IPS DF 4.7 (cell line): ENCODE data around the gene CHN1.

Source experiments
- DNase-seq: peaks from one replicate; pipeline ENCODE4 v3.0.0-alpha.2; 2013; ENCODE audit warnings: low spot score; ENCODE audit errors: extremely low read depth

CHN1 gene

DNA sequence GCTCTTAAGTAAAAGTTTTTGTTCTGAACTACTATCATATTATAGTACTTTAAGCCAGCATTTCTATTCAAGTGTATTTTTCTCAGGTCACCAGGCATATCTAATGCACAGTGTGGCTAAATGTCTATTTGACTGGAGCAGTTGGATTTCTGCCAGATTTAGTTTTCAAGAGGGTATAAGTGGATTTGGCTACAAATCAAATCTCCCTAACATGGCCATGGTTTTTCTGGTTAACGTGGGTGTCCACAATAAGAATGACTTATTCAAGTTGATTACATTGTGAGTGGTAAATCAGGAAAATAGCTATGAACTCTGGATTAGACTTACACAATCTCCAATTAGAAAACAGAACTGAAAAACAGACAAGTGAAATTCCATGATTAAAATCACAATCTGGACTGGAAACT is 5.7 kb upstream of the CHN1 start:
- no peak for DNase-seq

DNA sequence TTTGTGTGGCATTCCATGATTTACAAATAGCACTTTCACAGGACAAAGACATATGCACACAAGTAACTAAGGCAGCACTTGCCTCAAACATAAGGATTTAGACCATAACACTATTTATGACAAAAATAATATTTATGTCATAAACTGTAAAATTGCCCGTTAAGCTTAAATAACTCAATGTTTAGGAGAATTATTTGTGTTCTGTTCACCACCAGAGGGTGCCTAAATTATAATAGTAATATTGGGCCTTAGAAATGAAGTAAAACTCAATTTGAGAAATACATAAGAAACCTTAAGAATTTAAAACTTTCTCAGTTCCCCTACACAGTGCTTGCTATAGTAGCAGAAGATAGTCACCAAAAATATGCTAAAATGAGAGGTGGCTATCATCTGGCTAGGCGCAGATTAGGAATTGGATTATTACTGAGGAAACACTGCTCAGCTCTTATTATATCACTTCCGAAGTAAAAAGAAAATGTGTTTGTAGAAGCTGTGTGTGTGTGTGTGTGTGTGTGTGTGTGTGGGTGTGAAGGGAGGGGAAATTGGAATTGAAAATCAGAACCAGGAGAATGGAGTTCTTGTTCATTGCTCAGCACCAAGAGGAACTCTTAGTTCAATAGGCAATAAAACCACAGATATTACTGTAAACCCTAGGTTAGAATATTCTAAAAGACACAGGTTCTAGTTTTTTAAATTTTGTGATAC is 4.9 kb upstream of the CHN1 start:
- no peak for DNase-seq

DNA sequence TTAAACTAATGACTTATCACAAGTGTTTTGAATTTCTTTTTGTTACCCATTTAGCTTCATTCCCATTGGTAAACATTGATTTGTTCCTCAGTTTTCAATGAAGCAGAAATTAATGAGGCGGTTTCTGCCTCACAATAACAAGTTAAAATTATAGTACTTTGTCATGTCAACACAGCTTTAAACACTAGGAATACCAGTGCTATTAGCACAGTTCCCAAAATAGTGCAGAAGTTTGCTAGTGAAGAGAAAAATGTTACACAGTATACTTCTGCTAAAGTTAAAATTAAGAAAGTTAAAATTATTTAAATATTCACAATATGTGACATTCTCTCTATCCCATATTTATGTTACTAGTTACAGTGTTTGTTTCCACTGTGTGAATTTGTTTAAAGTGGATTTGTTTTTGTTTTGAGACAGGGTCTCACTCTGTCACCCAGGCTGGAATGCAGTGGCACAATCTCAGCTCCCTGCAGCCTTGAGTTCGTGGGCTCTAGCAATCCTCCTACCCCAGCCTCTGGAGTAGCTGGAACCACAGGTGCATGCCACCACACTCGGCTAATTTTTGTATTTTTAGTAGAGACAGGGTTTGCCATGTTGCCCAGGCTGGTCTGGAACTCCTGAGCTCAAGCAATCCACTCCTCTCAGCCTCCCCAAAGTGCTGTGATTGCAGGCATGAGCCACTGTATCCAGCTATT is 3.8 kb upstream of the CHN1 start:
- DNase-seq = no peak

DNA sequence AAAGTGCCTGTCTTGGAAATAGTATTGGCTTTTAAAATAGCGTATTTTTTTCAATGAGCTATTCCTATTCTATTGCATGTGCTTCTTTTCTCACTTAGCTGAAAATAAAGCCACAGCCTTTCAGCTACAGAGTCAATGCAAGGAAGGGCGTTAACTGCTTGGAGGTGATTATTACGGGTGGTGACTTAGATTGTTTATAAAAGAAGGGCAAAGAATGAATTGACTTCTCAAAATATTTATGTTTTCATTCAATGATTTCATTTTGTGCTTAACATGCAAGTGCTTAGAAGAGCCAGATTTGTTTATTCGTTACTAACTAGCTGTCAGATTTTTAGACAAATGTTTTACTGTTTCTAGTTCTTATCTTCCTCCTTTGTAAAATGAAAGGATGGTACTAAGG is 2.8 kb upstream of the CHN1 start:
- no peak for DNase-seq

DNA sequence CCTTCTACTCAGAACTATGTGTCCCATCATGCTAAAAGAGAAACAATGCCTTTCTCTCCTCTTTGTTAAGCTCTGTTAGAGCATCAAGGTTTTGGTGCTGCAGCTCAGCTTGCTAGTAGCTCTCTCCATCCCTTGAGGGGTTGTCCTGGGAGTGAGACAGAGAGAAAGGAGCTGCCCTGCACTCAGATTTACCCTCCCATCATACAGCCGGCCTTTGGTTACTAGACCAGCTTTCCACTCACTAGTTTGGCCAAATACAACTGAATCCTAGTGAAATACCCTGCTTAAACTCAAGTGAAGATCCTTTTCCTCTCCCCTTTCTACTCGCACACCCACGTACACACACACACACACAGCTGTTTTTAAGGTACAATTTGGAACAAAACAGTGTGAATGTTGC is 2.3 kb upstream of the CHN1 start:
- no peak for DNase-seq

DNA sequence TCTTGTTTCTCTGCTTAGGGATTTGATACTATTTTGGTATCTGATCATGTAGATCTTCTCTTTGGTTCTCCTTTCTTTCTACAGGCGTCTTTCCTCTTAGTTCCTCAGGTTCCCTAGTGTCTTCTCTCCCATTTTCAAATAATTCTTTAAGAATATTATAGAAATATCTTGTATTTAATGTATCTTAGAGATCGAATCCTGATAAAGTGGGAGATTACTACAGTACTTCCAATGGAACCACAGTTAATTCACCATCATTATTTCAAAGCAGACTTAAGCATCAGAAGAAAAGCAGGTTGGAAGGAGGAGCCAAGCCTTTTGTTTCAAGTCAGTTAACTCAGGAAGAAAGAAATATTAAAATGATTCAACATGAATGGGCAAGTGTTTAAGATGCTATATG is 1.1 kb upstream of the CHN1 start:
- no peak for DNase-seq

DNA sequence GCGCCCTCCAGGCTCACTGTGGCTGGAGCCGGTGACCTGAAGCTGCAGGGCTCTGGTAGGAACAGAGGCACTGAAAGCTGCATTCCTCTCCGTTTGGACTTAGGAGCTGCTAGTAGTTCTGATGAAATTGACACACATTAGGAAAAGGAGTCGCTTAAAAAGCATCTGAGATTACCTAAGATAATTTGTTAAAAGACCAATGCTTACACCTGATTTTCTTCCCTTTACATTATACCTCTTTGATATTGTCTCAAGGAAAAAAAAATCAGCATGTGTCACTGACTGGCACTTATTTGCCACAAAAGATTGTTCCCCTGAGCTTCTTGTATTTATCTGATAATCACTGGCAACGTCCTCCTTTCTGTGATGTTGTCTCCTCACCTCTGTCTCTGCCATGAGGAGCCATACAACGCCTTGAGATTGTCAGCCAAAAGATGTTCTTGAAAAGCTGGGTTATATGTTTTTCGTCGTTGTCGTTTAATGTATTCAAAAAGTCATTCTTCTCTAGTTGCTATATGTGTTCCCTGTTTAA is 618 bp upstream of the CHN1 start:
- no peak for DNase-seq

DNA sequence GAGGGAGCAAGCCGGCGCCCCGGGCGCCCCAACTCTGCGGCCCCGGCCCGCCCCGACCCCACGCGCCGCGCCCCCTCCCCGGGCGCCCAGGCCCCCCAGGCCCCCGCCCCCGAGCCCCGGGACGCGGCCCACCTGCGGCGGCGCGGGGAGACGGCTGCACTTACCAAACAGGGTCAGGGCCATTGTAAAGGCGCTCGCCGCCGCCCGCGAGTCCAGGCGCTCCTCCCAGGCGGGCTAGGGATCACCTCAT is 526 bp downstream of the CHN1 start:
- DNase-seq = no peak

DNA sequence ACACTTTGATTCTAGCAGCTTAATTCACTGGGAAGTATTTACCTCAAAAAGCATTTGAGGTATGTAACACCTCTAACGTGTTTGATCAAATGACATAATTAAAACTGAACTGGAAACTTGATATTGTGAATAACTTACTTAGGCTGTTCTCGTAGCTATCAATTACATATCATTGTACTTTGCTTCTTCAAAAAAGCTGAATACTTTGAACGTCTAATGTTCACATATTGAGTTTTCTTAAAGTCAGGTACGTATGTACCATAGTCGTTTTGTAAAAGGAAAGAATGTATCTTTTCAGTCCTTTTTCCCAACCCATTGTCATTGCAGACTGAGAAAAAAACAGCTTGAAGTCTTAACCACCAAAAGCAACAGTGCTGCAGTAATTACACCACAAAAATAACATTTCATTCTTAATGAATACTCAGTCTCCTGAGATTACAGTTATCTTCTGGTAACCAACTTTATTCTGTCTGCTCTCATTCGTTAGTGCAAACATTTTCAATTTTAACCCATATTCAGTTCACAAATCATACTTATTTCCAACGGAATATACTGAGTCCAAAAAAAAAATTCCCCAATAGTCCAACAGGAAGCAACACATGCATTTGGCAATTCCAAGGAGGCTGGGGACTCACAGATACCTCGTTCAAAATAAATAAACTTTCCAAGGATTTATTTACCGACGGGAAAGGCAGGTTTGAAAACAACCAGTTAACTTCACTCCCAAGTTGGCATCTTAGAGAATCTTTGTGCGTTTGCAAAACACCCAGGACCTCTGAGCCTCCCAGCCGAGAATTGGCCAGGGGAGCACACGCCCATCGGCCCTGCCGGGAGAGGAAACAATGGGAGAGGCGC is 1.1 kb downstream of the CHN1 start:
- no peak for DNase-seq

DNA sequence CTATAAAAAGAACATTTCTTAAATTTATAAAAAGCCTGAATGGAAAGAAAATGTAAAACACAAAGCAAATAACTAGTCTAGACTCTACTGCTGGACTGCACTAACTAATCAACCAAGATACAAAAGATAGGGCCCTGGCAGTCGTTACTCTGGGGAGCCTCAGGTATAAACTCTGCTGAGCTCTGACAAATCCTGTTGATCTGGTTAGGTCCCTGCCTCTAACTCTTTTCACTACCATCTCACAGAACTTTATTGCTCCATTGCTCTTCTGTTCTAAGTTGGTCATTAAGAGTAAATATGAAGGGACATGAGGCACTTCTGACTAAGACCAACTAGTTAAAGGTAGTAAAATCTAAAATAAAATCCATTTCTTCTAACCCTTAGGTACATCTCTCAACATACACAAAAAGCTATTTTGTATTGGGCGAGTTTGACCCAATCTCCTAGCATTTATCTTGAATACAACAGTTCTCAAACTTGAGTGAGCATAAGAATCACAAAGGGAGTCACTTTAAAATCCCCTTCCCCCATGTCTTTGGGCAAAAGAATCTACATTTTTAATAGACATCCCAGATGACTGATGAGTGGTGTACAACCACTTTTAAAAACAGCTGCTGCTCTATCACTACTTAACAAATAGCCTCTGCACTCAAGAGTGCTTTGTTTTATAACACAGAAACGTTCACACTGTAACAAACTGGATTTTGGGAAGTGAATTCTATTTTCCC is 2.5 kb downstream of the CHN1 start:
- DNase-seq = no peak

DNA sequence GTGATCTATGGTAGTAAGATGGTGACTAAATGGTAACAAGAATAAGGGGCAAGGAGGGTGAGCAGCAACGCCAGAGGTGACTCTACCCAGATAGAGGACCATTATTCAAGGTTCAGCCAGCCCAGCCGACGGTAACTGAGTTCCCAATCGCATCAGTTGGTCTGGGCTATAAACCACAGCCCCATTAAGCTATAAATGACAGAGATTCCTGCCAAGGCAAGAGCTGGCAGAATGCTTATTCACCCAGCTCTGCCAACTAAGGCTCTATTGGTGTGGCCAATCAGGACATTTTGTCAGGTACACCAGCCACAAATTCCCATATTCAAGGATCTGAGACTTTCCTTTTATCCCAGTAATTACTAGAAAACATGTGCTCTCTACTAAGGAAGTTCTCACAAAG is 3.6 kb downstream of the CHN1 start:
- DNase-seq = no peak

DNA sequence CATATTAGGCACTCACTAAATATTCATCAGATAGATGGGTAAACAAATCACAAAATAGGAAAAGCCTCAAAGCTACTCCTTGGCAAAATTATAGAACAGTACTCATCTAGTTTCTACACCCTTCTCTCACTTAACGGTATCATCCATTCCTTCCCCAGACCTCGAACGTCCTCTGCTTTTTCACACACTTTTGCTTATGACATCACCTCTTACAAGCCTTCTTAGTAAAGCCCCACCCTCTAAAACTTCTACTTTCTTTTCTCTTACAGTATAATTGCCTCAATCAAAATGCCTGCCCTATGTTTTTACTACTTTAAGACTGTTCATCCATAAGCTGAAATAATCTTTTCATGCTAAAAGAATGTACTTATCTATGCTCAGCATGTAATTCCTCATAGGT is 8.1 kb downstream of the CHN1 start:
- no peak for DNase-seq

DNA sequence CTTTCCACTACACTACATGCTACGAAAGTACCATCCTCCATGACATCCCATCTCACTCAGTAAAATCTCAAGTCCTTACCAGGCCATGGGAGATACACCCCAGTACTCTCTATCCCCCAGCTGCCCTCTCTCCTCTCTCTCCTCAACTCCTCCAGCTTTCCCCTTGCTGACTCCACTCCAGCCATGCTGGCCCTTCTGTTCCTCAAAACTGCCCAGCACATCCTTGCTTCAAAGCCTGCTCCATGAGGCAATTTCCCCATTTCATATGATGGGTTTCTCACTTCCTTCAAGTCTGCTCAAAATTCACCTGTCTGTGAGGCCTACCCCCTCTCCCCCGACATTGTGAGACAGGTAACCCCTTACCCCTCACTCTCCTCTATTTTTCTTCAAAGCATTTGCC is 8.6 kb downstream of the CHN1 start:
- DNase-seq = no peak

DNA sequence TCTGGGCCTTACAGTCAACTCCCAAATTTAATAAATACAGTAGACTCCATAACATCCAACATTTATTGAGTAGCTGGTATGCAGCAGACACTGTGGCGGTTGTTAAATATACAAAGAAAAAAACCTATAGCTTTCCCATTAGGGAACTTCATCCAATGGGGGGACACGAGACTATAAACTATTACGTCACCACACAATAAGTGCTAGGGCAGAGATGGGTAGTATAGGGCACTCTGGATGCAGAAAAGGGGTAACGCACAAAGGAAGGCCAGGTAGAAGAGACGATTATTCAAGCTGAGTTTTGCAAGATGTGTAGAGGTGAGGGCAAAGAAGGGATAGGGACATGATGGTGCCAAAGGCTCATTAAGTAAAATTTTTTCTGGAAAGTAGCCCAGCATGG is 10.8 kb downstream of the CHN1 start:
- no peak for DNase-seq

DNA sequence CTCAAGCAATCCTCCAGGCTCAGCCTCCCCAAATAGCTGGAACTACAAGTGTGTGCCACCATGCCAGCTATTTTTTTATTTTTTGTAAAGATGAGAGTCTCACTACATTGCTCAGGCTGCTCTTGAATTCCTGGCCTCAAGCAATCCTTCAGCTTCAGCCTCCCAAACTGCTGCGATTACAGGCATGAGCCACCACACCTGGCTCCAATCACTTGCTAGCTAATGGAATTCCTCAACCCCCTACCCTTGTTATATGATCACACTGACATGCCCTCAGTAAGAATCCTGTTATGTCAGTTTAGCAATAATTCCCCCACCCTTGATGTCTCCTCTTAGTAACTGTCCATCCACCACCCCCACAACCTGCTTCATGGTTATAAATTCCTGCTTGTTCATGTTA is 12.3 kb downstream of the CHN1 start:
- DNase-seq = no peak

DNA sequence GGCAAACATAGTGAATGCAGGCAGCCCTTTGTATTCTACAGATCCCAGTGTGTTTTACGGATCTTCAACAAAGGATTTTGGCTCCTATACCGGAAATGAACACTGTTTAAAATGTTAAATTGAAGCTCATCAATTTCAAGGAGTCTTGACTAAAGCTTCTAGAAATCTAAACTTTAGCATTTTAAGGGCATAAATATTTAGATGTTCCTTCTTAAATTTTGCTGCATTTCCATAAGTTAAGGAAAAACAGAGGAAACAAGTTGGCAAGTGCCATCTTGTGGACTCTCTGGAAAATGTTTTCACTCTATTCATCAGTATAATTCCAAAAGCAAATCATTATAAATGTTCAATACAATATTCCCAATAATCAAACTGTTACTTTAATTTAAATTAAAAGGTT is 19.6 kb downstream of the CHN1 start:
- no peak for DNase-seq

DNA sequence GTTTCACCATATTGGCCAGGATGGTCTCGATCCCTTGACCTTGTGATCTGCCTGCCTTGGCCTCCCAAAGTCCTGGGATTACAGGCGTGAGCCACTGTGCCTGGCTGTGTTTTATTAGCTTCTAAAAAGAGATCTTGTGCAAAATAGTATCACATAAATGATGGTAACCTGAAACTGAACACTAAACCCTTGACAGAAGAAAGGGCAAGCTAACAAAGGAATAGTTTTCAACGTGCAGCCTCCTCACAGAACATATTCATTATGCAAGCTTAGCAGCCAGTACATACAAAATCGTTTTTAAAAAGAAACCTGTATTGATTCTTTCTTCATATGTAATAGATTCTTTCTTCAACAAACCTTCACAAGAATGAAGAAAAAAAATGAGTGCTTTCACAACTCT is 20.6 kb downstream of the CHN1 start:
- no peak for DNase-seq

DNA sequence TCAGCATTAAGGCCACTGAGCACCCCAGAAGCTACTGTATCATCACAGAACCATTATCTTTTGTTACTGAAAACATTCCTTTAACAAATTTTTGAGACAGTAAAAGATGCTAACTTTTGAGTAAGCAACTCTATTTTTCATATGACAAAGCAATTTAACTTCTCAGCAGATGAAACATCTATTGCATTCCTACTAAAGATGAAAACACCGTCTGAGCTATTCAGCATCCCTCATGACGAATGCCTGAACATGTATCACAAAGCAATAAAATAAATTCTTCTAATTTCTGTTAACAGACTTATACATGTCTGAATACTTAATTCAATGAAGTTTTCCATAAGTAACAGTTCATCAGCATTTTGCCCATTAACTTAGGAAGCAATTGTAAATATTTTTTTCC is 23.9 kb downstream of the CHN1 start:
- DNase-seq = no peak

DNA sequence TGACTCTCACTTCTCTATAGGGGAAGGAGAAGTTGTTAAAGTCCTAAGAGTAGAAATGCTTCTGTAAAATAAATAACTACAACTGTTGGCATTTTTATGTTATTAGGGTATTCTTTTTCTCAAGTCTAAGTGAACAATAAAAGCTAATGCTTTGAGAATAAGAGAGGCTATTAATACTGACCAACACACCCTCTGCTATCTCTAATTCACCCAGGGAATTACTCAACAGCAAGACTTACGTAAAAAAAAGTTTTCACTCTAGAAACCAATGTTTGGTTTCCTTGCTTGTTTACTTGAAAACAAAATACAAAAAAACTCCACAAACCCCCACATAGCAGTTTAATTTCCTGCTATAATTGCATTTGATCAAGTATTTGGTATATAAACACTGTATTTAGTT is 25.2 kb downstream of the CHN1 start:
- no peak for DNase-seq

DNA sequence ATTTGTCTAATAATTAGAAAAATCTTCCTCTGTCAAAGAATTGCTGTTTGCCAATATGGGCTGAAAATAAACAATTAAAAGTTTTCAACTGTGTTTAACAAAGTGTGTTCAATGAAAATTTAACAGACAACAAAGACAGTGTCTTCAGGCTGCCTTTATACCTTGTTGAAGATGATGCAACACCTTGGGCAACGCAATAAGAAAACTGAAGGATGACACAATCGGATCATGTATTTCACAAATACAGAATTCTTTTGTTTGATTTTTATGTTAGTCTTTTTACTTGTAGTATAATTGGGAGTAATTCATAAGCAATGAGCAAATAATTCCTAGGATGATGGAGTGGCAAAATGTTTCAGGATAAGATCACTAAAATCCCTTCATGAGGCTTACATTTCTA is 27.8 kb downstream of the CHN1 start:
- no peak for DNase-seq

DNA sequence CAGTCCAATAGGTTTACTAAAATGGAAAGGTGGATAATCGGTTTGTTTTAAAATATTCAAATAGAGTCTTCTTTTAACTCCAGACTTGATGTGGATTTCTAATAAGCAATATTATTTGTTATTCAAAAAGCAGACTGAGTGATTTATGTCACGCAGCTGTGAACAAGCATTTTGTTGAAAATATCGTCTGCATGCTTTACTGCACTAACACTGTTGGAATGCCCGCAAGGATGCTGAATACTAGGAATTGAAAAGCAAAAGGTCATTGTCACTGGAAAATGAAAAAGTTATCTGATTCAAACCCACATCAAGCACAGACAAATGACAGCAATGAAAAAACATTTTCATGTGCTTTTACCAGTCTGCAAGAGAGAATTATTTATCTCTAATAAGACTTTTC is 31.1 kb downstream of the CHN1 start:
- no peak for DNase-seq

DNA sequence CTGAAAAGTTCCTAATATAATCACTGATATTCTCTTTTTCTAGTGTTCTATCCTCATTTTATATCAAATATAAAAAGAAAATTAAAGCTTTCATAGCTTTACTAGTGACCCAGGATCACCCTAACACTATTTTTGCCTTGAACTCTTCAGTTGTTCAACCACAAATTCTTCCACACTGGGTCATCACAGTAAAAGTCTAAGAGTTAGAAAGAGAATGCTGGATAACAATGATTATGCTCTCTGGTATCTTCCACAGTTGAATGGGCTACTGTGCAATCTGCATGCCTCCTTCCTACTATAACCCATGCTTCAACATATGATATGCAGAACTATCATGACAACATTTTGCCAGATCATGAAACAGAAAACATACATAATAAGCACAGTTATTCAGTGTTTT is 32.3 kb downstream of the CHN1 start:
- DNase-seq = no peak
